TTC549 (cell line): ENCODE results near the gene SIAH2.

Source experiments
- FAIRE-seq: peaks from 2 replicates; lab custom pipeline; 2012; peaks lifted over from hg19 to GRCh38; lab: Jason Lieb, UNC

The SIAH2 gene

DNA sequence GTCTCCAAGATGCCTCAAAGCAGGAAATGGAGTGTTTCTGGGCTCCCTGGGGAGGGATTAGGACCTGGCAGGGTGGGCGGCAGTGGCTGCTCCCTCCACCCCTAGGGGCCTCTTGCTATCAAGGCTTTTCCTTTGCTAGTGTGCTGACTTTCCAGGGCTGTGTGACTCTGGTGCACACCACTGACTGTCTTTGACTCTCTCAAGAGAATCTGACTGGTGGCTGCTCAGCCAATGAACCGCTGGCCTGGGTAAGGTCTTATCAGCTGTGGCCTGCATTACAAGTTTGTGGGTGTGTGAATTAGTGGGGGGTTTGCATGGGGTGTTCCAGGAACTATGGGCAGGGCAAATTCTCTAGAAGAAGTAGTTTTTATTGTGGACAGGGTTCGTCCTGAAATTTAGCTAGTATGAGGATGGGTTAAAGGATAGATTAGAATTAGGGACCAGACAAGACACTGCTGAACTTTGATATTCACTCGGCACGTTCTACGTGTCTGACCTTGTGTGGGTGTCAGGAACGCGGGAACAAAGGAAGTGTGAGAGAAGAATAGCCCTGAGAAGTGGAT lies 29.5 kb downstream of the SIAH2 start:
- FAIRE-seq = no peak

DNA sequence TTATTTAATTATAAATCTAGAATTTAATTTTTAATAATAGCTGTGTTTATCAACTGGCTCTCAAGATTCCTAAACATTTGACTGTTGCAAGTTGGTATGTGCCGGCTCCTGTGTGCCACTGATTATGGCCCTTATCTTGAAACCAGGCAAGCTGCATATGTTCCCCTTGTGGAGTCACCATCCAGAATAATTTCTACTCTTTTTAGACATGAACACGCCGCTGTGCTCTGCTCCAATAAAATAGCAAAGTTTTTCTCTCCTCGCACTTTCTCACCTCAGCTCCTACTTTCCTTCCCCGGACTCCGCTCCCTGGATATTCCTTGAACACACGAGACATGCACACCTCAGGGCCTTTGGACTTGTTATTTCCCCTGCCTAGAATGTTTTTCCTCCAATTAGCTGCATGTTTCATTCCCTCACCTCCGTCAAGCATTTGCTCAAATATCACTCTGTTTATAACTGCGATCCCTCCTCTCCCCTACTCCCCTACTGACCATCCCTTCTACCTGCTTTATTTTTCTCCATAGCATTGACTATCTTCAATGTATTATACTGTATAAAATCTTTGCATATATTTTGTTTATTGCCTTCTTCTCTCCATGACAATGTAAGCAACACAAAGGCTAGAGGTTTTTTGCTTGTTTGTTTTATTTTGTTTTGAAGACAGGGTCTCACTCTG lies 33.1 kb downstream of the SIAH2 start:
- no peak for FAIRE-seq

DNA sequence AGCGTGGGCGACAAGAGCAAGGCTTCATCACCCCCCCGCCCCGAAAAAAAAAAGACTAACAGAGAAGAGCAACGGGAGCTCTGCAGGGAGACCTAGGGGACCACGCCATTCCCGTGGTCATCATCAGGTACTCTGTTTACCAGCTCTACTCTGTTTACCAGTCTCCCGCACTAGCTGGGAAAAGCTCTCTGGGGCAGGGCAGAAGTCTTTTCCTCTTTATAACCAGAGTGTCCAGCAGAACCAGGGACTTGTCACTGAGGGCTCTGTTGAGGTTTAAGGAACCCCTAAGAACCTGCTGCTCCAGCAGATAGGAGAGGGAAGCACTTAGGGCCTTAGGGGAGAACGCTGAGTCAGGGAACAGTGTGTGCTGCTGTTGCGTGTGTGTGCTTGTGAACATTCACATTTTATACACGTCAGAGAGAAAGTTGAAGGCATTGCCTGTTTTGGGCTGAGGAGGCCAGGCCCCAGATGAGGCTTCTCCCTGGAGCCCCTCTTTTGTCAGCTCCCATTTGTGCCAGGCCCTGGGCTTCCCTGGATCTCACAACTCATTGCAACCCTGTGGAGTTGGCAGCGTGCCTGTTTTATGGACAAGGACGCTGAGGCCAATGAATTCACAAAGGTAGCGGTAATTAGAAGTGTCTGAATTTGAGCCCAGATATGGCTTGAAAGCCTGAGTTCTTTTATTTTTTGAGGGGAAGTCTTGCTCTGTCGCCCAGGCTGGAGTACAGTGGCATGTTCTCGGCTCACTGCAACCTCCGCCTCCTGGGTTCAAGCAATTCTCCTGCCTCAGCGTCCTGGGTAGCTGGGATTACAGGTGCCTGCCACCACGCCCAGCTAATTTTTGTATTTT lies 35.1 kb downstream of the SIAH2 start:
- FAIRE-seq = no peak

DNA sequence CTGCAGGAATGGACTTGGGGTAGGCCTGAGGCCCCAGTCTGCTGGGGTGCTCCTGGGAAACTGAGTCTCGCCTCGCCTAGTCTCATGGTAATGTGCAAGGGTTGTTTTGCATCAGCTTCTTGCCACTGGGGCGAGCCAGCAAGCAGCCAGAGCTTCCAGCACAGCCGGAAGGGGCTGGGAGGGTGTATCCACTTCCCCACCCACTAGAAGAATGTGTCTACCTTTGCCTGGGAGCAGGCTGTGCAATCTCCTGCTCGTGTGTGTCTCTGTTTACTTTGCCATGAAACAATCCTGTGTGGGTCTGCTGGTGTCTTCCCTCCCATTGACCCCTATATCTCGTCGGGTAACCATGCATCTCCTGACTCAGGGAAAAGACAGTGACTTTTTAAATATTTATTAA lies 37.4 kb downstream of the SIAH2 start:
- FAIRE-seq = no peak

DNA sequence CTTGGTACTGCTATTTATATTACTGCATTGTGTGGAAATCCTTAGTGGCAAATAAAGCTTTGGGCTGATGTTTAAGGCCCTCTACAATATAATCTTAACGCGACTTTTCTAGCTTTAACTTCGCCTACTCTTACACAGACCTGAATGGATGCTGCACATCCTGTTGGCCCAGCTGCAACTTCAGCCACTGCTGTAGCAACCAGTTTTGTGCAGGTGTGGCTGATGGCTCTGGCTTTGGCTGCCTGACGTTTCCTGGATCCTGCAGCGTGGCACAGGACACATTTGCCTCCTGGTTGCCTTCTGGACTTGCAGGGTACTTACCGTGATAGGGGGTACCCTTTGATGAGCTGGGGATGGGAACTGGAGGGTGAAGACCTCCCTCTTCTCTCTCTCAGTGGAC lies 39.0 kb downstream of the SIAH2 start:
- no peak for FAIRE-seq

DNA sequence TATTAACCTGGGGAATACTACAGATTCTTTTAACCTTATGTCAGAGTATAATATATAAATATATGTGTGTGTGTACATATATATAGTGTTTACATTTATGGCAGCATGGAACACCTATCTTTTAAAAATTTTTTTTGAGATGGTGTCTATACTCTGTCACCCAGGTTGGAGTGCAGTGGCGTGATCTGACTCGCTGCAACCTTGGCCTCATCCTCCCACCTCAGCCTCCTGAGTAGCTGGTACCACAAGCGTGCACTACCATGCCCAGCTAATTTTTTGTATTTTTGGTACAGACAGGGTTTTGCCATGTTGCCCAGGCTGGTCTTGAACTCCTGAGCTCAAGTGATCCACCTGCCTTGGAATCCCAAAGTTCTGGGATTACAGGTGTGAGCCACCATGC lies 40.7 kb downstream of the SIAH2 start:
- no peak for FAIRE-seq

DNA sequence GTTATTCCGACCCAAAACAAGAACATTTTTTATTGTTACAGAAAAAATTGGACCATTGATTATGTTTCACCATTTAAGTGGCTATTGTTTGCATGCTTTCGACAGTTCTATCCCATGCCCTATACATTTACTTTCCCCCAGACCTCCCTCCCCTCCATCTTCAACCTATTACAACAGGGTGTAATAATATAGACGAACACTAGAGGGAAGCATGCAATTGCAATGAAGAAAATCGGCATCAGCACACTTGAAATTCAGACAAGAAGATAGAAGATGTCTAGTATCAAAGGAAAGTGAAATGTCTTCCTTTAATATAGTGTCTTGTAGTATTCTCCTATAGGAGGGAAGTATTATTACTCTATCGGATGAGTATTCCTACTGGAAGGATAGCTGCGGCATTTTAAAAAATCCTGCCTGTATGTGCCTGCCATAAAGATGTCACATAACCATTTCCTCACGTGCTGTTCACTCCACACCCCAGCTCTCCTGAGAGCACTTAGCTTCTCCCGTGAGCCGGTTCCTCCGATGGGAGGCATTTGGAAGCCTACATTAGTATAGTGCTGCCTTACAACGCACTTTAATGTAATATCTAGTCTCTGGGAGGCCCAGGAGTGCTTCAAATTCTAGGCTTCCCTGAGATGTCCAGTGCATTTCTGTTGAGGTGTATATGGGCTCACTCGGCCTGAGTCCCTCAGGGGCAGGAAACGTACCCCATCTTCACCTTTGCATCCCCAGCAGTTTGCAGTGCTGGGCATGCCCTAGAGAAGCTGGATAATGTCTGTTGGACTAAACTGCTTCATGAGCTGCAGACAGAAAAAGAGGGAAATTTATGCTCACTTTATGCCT lies 41.5 kb downstream of the SIAH2 start:
- peak; percentile 83 for FAIRE-seq

DNA sequence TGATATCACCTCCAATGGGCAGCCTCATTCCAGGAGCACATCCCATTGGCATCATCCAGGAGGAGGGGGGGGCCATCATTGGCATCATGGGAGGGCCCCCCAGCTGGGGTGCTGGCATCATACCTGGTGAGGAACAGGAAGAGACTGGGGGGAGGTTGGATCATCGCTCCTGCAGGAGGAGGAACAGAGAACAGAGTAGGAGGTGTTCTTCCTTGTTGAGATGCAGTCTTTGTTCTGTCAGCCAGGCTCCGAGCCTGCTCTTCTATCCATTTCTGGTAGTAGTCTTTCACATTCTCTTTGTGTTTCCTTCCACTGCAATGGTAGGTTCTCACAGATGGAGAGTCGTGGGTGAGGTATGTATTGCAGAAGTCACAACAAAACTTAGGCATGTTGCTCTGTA lies 42.5 kb downstream of the SIAH2 start:
- FAIRE-seq = no peak

DNA sequence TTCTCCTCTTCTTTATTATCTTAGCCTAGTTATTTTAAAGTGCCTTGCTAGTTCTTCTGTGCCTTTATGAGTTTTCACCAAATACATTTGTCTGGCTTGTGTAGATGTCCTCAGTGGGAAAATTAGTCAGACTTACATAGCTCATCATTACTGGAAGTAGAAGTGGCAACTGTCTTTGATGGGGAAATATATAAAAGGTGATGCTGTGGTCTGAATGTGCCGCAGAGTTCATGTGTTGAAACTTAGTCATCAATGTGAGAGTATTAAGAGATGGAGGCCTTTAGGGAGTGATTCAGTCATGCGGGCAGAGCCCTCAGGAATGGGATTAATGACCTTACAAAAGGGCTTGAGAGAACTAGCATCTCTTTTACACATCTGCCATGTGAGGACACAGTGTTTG lies 52.9 kb downstream of the SIAH2 start:
- no peak for FAIRE-seq

DNA sequence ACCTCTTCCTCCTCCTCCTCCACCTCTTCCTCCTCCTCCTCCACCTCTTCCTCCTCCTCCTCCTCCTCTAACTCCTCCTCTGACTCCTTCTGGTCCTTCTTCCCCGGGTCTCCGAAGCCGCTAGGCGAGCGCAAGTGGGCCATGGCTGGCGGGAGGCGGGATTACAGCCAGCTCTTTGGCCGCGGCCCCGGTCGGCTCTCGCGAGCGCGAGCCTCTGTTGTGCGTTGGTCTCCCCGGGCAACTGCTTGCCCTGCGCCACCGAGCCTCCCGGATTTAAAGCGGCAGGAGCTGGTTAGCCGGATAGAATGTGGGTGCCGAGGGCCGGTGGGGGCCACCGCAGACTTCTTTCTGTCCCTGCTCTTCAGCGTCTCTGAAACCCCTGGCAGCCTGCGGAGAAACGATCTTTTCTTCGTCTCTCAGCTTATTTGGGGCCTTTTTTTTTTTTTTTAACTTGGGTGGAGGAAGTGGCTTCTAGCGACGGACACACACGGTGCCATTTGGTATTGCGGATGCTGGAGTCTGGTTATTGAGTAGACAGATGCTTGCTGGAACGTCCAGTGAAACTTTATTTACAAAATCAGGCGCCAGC lies 59.1 kb downstream of the SIAH2 start, which contains the start of gene ERICH6:
Gene ERICH6 (minus strand): TSS at position 165 of the 589 bp plus-strand sequence. CDS start 22 bp downstream, at position 143.
- no peak for FAIRE-seq

DNA sequence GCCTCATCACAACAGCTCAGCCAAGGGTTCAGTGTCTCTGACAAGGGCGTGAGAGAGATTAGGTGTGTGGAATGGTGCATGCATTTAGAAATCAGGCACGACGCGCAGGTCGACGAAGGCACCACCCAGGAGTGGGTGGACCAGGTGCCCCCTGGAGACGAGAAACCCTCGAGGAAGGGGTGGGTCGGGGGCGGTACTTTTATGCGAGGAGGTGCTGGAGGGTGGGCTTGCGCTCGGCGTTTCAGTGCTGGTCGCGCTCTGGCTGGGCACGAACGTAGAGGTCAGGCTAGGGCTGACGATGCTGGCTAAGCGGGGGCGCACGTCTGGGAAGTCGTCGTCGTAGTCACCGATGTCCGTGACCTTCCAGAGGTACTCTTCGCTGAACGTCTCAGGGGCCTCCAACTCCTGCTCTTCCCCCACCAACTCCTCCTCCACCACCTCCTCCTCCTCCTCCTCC lies 59.6 kb downstream of the SIAH2 start:
- no peak for FAIRE-seq

DNA sequence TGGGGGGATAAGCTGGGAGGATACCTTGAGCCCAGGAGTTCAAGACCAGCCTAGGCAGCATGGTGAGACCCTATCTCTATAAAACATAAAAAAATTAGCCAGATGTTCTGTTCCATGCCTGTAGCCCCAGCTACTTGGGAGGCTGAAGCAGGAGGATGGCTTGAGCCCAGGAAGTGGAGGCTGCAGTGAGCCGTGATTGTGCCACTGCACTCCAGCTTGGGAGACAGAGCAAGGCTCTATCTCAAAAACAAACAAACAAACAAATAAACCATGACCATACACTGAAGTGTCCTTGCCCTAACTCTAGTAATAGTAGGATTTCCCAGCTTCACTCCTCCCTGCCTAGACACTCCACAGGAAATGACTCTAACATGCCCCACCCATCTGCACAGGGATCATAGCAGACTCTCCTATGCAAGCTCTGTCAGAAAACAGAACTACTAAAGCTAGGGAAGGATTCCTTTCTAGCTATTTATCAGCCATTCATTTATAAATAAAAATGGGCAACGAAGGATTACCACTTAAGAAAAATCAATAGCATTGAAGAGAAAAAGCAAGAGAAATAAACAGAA lies 63.8 kb downstream of the SIAH2 start:
- no peak for FAIRE-seq

DNA sequence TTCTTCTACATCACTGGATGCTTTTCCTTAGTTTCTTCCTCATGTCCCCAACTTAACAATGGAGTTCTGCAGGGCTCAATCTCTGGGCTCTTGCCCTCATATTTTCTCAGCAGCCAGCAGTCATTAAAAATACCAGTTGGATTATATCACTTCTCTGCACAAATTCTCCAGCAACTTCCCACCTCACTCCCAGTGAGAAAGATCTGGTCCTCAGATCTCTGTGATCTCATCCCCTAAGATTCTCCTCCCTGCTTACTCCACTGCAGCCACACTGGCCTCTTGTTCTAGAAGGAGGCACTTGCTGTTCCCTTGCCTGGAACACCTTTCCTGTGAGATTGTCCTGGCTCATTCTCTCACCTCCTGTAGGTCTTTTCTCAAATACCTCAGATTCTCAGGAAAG lies 65.3 kb downstream of the SIAH2 start:
- no peak for FAIRE-seq

DNA sequence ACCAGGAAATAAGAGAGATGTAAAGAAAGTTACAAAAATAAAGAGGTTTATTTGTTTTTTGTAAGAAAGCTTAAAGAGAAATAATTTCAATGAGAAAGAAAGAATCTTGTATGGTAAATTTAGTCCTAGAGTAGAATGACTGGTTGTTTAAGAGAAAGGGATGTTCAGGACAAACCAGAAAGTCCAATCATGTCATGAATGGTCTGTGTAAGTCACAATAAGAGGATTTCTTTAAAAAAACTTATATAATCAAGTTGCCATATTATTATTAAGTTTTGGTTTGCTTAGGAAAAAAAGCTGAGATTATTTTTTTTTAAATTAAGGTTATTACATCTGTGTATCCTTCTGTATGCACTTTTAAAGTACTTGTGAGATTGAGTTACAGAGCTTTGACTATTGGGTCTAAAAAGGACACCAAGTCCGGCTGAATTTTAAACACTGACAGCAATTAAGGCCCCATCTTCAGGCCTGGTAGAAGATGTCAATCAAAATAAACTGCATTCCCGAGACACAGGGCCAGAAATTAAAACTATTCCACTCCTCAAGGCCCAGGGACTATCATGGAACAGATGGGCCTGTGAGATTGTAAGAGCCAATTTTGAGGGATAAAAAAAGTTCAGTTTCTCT lies 71.4 kb downstream of the SIAH2 start:
- FAIRE-seq = no peak
